HL-60 (cell line): ENCODE data around the gene TBC1D5.

Experiments used
- CTCF ChIP-seq: IDR thresholded peaks from one replicate; pipeline ENCODE4 v1.5.1; 2011; ENCODE audit warnings: low read length, control low read depth, inconsistent platforms; ENCODE audit not compliant: insufficient read depth
- GABPA ChIP-seq: IDR thresholded peaks from 2 replicates; pipeline ENCODE4 v1.6.1; 2012; ENCODE audit warnings: low read depth
- POLR2AphosphoS5 ChIP-seq: IDR thresholded peaks from 2 replicates; pipeline ENCODE4 v1.6.1; 2012; ENCODE audit warnings: low read depth
- REST ChIP-seq: IDR thresholded peaks from 2 replicates; pipeline ENCODE4 v1.6.1; 2012; ENCODE audit warnings: low read depth; ENCODE audit not compliant: insufficient replicate concordance
- SPI1 ChIP-seq: IDR thresholded peaks from 2 replicates; pipeline ENCODE4 v1.6.1; 2012; ENCODE audit warnings: low read depth, mild to moderate bottlenecking, borderline replicate concordance

- TF ChIP-seq CTCF (no peak), GABPA (no peak), POLR2AphosphoS5 (no peak), REST (no peak), SPI1 (no peak)
These were observed 331.1 kb downstream of the TBC1D5 start for GRCh38 chr3:17411157-17411877.
